GM21447 (cell line): ENCODE measurements around the gene GALNT17.

Experiments used
- ATAC-seq: cut with Tn5 transposase; IDR thresholded peaks from one replicate; pipeline ENCODE4 v1.9.1; 2021; ENCODE audit not compliant: unreplicated experiment

GALNT17 gene

DNA sequence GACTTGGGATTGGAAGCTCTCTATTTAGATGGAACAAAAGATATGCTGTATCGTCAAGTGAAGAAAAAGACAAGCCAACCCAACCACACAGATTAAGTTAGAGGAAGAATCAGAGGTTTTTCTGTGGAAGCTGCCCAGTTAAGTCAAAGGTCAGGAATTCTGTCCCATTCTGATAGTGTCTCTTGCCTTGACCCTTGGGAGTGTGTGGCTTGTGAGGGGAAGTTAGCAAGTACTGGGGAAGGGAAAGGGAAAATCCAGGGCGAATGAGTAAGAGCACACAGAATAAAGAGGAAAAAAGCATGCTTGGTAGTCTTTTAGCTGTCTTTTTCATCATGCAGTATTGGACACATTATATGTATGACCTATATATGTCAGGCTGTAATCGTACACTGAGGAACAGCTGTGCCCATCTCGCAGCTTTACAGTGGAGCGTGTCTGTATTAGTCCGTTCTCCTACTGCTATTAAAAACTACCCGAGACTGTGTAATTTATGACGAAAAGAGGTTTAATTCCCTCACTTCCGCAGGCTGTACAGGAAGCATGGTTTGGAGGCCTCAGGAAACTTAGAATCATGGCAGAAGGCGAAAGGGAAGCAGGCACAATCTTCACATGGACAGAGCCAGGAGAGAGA, 197.2 kb downstream of the GALNT17 start:
- ATAC-seq = no peak

DNA sequence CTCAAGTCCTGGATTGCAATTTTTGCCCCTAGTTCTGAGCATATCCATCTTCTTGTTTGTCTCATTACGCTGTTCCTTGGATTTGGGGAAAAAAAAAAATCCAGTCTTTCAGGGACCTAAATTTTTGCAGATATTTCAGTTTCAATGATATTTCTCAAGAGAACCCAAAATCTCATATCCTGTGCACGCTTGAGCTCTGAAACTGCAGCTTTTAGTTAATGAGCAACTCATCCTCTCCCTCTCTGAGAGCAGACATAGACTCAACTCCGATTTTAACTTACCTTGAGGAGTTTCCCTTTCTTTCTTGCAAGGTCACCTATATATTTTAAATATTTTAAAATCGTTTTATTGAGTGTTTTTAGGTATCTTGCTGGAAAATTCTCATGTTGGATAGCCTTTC, 200.3 kb downstream of the GALNT17 start:
- ATAC-seq = no peak

DNA sequence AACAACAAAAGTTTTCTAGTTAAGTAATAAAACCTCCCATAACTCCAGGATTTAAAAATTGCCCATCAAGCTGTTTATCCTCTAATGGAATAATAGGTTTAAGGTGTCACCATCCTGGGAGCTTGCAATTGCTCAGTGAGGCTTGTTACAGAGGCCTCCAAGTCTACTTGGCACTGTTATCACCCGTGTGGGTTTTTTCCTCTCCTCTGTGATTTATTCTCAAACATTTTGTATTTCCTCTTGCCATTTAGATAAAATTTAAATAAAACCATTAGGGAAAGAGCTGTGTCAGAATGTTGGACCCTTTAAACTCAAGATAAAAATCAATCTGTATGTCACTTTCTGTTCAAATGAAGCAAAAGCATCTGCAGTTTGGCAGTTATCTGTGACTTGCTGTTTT, 202.6 kb downstream of the GALNT17 start:
- ATAC-seq = no peak

DNA sequence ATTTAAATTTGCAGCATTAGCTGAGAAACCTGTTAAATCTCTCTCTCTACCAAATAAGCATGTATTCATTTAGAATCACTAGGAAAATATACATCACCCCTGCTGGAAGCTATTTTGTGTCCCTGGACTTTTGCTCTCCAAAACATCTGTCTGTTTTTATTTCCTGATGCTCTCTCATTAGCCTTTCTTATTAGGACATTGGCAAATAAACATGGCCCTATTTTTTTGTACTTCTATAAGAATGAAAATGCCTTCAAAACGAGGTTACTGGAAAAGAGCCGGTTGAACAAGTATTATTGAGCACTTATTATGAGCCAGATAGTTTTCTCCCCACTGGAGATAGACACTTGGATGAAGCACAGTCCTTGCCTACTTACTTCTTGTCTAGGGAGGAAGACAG, 206.9 kb downstream of the GALNT17 start:
- no peak for ATAC-seq

DNA sequence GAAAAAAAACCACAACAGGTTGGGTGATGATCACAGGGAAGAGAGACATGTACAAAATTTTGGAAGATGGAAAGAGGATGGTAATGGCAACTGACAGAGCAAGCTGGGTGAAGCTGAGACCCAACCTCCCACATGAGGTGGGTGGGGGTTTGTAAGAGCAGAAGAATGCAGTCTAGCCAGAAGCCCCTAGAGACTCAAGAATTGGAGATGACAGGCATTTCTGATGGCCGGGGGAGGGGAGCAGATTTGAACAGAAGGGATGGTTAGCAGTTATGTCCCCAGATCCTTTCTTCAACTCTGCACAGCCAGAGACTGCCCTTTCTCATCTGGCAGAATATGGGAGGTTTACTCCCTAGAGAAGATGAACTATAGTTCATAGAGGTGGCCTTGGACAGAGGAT, 208.0 kb downstream of the GALNT17 start:
- ATAC-seq = no peak

DNA sequence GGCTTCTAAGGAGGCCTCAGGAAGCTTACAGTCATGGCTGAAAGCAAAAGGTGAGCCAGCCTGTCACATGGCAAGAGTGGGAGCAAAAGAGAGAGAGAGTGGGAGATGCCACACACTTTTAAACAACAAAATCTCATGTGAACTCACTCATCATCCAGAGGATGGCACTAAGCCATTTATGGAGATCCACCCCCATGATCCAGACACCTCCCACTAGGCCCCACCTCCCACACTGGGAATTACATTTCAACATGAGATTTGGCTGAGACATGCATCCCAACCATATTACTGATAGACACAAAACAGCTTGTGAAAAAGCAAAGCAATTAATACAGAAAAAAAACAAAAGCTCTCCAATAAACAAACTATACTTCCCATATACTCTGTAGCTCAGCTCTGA, 210.3 kb downstream of the GALNT17 start:
- no peak for ATAC-seq

DNA sequence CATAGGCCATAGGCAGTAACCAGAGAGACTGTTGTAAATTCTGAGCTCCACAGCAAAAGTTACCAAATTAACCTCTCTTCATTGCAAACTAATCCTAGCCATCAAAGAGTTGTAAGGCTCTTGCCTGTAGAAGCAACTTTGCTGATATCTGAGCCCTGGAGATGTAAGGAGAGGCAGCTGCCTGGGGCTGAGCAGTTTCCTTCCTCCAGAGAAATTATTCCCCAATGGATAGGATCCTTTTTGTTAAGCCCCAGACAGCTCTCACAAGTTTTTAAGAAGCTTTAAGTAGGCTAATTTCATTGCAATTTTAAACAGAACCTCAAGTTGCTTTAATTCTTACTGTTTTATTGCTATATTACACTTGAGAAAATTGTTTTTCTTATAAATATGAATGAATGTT, 211.1 kb downstream of the GALNT17 start:
- no peak for ATAC-seq

DNA sequence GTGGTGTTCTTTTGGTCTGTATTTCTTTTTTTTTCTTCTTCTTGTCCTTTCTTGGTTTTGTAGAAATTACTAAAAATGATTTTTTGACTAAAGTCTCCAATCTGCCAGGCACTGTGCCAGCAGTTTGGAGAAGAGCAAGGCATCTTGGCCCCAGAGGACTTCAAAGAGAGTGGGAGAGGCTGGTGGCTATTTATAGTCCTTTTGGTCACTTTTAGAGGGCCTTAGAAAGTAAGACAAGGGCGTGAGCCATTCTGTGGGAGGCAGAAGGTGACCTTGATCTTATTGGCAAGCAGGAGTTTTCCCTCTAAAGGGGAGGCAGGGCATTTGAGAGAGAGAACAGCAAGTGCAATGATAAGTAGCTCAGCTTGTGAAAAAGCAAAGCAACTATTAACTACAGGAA, 211.9 kb downstream of the GALNT17 start:
- no peak for ATAC-seq

DNA sequence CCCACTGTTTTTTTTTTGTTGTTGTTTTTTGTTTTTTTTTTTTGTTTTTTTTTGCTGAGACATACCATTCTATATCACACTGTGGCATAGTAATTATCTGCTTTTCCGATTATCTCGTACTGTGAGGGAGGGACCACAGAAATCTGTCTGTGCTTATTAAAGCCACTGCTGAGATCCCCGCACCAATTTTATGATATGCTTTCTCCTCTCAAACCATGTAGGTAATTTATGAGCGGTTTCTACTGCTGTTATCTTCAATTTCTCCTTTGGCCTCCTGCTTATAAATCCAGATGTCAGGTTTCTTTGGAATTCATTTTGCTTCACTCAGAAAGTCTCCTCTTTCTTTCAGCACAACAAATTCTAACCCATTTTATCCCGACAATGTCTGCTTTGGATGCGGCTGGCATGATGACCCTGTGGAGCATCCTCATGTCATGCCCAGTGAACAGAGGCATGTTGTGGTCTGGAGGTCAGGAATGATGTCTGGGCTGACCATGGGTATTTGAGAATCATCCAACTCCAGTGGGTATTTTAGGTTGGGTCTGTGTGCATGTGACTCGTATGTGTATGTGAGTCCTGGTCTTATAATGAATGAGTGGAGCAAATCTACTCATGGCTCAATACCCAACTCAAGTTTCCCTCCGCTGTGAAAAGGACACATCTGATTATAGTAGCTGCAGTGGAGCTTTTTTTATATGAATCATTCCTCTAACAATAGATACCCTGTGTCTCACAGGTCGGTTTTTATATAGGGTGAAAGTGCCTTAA, 213.4 kb downstream of the GALNT17 start:
- no peak for ATAC-seq

DNA sequence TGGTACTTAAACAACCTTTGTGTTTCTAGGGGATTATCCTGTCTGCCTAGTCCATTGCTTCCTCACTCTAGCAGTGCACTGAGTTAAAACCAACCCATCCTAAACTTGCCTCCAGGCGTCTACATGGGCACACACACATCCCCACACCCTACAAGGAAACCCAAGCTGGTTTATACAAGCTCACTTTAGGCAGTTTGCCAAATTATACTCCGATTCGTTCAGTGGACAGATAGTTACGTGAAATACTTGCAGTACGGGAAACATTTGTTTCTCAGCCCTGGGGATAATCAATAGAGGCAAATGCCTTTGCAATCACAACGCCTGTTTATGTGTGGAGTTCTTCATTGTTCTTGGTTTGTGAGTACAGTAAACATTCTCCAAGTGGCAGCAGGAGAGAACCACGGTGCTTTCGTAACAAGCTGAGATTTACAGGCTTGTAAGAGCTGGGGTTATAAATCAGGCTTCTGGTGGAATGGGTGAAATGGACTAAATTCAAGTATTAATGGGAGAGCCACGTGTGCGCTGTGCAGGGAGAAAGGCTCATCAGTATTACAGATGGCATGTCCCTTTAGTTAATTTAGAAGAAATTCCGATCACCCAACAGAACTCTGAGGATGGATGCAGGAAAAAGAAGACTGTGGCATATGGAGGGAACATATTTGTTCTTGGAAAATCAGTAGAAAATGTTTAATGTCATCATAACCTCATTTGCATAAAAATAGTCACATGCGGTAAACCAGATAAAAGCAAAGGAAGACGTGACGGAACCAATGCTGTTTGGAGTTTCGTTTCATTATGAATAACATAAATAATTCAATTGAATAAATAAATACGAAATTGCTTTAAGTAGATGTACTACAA, 217.1 kb downstream of the GALNT17 start:
- ATAC-seq = no peak

DNA sequence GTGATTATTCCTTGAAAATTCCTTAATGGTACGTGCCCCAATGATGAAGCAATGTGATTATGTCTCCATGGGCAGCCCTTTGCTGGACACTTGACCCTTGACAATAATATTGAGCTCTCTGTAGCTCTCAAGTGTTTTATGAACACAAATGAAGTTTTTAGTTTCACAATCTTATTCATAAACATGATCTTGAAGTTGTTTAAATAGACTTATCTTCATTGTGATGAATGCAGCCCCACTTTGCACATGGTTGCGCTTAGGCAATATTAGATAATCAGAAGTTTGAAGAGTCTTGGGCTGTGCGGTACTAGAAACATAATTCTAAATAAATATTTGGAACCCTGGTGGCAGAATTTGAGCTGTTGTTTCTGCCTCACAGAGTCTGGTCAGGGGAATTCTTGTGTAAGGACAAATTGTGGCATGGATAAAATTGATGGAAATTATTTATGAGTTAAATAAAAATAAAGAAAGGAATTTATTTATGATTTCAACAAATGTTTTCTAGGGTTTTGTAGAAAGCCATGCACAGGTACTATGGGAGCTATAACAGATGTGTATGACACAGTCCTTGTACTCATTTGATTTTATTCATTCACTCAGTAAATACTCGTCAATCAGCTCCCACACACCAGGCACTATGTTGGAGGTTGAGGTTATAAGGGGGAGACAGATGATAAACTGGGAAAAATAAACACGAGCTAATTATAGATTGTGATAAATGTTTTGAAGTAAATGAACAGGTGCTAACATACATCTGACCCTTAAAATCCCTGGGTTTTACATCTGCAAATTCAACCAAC, 217.9 kb downstream of the GALNT17 start:
- ATAC-seq = no peak

DNA sequence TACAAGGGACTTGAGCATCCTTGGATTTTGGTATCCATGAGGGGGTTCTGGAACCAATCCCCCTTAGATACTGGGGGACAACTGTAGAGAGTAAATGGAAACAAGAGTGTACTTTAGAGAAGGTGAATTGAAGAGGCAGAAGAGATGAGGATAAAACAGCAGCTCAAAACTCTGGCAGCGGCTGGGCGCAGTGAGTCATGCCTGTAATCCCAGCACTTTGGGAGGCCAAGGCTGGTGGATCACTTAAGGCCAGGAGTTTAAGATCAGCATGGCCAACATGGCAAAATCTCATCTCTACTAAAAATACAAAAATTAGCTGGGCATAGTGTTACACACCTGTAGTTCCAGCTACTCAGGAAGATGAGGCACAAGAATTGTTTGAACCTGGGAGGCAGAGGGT, 218.7 kb downstream of the GALNT17 start:
- no peak for ATAC-seq

DNA sequence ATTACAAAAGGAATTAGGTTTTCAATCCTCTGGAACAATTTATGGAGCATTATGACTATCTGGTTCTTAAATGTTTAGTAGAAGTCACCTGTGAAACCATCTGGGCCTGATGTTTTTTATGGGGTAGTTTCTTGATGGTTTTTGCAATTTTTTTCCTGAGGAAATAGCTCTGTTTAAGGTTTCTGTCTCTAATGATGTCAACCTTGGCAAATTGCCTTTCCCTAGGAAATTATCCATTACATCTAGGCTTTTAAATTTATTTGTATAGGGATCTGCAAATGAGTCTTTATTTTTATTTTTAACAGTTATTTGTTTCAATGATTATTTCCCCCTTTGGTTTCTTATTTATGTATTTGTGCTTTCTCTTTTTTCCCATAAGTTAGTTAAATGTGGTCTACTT, 222.8 kb downstream of the GALNT17 start:
- no peak for ATAC-seq

DNA sequence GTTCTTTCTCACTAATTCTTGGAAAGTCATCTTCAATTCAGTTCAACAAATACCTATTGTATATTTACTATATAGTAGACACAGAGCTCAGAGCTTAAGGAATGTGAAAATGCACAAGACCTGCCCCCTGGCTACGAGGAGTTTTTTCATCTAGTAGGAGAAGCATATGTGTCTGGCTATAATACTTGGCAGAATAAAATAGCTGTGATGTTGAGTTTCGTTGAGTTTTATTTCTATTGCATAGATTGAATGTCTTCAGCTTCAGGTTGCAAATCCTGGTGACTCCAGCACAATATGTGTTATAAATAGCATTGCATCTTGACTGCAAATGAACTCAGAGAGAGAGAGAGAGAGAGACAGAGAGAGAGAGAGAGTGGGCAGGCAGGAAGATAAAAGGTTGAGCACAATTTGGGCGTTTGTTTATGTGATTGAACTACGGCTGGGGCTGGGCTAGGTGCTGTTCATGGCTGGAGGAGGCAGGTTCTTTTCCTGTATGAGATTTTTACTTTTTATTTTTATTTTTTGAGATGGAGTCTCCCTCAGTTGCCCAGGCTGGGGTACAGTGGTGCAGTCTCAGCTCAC, 229.6 kb downstream of the GALNT17 start:
- ATAC-seq = no peak

DNA sequence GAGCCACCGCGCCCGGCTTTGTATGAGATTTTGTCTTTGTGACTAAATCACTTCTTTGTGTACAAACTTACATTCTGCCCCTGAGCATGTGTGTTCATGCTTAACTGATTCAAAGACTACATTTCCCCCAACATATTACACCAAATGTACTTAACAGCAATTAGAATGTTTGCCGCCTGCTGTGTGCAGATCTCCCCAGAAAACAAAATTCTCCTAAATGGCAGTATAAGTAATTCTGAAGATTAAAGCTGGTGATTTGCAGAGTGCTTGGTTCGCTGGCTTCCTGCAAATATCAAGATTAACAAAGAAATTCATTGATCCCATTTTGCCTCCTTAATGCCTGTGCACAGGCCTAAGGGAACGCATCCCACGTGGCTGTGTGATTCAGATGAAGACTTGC, 230.3 kb downstream of the GALNT17 start:
- ATAC-seq = no peak

DNA sequence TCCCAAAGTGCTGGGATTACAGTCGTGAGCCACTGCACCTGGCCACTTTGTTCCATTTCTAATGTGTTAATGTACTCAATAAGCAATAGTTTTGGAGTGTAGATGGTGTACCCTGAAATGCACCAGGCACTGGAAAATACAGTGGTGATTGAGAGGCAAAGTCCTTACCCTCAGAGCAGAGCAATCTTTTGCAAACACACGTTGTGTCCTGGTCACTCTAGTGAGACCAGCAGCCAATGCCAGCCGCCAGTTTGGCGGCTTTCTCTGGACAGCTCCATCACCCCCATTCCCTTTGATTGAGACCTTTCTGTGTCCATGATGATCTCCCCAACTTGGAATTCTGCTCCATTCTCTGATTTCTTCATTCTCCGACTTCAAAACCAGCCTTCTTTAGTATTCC, 231.3 kb downstream of the GALNT17 start:
- no peak for ATAC-seq

DNA sequence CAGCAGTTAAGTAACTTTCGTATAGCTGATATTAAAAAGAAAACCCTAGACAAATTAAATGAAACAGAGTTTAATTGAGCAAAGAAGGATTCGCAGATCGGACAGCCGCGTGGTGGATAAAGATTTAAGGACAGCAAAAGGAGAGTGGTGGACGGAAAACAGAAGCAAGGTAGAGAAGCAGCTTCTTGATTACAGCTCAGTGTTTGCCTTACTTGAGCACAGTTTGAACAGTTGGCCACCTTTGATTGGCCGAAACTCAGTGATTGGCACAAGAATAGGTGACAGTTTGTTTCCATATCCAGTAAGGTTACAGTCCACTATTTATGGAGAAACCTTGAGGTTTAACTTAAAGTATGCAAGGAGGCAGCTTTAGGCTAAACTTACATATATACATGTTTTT, 231.7 kb downstream of the GALNT17 start:
- ATAC-seq = no peak

DNA sequence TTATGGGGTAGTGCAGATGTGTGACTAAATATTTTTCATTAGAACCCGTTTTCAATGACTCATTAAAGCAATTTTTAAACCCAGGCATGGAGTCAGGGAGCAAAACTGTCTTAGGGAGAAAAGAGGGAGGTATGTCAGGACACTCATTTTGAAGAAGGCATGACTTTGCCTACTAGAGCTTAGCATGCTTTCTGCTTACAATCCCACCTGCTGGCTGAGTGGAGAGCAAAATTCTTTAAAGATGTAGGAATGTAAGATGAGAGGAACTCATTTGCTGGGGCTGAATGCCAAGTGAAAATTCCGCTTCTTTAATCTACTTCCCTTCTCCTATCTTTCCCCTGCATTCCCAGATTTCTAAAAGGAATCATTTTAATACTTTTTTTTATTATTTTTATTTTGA, 232.6 kb downstream of the GALNT17 start:
- ATAC-seq = no peak

DNA sequence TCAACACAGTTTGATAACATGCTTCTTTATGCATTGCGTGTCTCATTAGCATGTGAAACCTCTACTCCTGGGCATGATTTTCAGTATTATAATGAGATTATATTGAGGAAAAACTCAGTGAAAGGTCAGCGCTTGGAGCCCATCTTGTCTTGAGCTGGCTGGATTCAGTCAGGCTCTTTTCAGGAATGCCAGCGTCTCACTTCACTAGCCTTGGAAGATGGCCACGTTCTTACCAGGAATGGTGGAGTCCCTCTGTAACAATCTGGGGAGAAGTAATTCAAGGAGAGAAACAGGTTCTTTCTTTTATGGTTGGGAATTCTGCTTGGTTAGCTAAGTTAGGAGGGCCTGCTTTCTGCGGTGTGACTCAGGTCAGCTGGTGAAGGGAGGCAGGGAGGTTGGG, 241.0 kb downstream of the GALNT17 start:
- no peak for ATAC-seq

DNA sequence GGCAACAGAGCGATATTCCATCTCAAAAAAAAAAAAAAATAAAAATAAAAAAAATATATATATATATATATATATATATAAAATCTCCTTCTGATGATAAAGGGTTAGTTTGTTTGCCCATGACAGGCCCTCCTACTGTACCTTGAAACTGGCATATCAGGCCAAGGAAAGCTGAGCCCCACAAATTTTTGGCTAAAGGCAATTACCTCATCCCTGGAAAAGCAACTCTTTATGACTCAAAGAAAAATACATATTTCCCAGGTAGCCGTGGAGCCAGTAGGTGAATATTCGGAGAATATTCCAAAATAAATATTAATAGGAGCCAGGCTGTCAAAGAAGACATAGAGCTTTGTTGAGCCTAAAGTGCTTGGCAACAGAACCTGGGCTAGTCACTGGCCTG, 245.1 kb downstream of the GALNT17 start:
- ATAC-seq = no peak

DNA sequence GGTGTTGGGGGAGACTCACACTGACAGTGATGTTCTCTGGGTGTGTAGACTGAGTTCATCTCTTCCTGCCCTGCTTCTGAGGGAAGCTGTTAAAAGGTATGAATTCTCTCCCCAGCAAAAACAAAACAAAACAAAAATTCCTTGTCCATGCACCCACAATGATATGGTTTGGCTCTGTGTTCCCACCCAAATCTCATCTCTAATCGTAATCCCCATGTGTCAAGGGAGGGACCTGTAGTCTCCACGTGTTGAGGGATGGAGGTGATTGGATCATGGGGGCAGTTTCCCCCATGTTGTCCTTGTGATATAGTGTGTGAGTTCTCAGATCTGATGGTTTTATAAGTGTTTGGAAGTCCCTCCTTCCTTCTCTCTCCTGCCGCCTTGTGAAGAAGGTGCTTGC, 245.5 kb downstream of the GALNT17 start:
- ATAC-seq = no peak
